NCI-H2196 (cell line): ENCODE results near the gene PRSS33.

ENCODE experiments used
- DNase-seq: peaks from one replicate; lab custom pipeline; 2025; ENCODE audit not compliant: unreplicated experiment; lab: John Stamatoyannopoulos, UW

PRSS33 gene

GRCh38 chr16:2779151-2779920 lies 8.0 kb downstream of the PRSS33 start:
- no peak for DNase-seq

GRCh38 chr16:2778630-2778958 lies 8.8 kb downstream of the PRSS33 start:
- no peak for DNase-seq

GRCh38 chr16:2777903-2778629 lies 9.3 kb downstream of the PRSS33 start:
- no peak for DNase-seq

GRCh38 chr16:2777231-2777902 lies 10.0 kb downstream of the PRSS33 start, which contains the start of gene ELOB:
Gene ELOB (minus strand): TSS chr16:2777280. CDS start chr16:2777239, 41 bp downstream.
- DNase-seq, result peak; percentile 88

GRCh38 chr16:2776500-2777139 lies 10.7 kb downstream of the PRSS33 start:
- DNase-seq, result no peak

- no peak for DNase-seq
Measured at GRCh38 chr16:2775765-2776499, 11.4 kb downstream of the PRSS33 start.

GRCh38 chr16:2775131-2775716 lies 12.1 kb downstream of the PRSS33 start:
- DNase-seq, result no peak

- DNase-seq, result no peak
Measured at GRCh38 chr16:2774161-2774891, 13.0 kb downstream of the PRSS33 start.

GRCh38 chr16:2773188-2773968 lies 14.0 kb downstream of the PRSS33 start:
- no peak for DNase-seq

- no peak for DNase-seq
Measured at GRCh38 chr16:2771496-2772402, 15.6 kb downstream of the PRSS33 start.

- no peak for DNase-seq
Measured at GRCh38 chr16:2770057-2770951, 17.1 kb downstream of the PRSS33 start.

- DNase-seq, result no peak
Measured at GRCh38 chr16:2769675-2770056, 17.7 kb downstream of the PRSS33 start.

GRCh38 chr16:2769100-2769529 lies 18.2 kb downstream of the PRSS33 start:
- no peak for DNase-seq

- DNase-seq, result no peak
Measured at GRCh38 chr16:2768403-2769089, 18.8 kb downstream of the PRSS33 start.

GRCh38 chr16:2767891-2768290 lies 19.5 kb downstream of the PRSS33 start:
- no peak for DNase-seq

GRCh38 chr16:2767140-2767731 lies 20.1 kb downstream of the PRSS33 start:
- no peak for DNase-seq
